ENCODE measurements around the gene ACKR2.

- TF ChIP-seq CTCF (IDR thresholded peaks at IDR 0.05 in 2 of 3, conservative IDR thresholded peaks at IDR 0.05 in 1 of 3; ENCODE audit: borderline replicate concordance in 1 of 3, insufficient read depth in 1 of 3, low read depth in 2 of 3, low read length in 2 of 3) (no peak), EGR1 (IDR thresholded peaks at IDR 0.05; ENCODE audit: low read depth) (no peak), YY1 (IDR thresholded peaks at IDR 0.05; ENCODE audit: extremely low read depth, insufficient replicate concordance, low read depth, low read length) (no peak), POLR2A (IDR thresholded peaks at IDR 0.05; ENCODE audit: borderline replicate concordance, extremely low read depth, insufficient read depth, insufficient read length) (no peak), FOSL1 (IDR thresholded peaks at IDR 0.05; ENCODE audit: low read depth) (no peak), EZH2phosphoT487 (IDR thresholded peaks at IDR 0.05; ENCODE audit: borderline replicate concordance) (no peak)
These were observed 105.7 kb downstream of the ACKR2 start for GRCh38 chr3:42914771-42915515.
